Renal pelvis (tissue), 4 donors: Measurements from ENCODE around the gene VSTM4. TPM values are rescaled to one million over a fixed set of nuclear protein-coding genes. Genes with fewer than 3 reads are reported as not detected.

Experiments
- DNase-seq: peaks from one replicate; pipeline ENCODE4 v3.0.0-alpha.2; 2013
- polyA plus RNA-seq, 3 donors: library from polyadenylated mRNA; unstranded; fragments of 120-200 nt; gene quantifications; one replicate each; pipeline ENCODE4 v1.2.1, GENCODE V29; 2013; ENCODE audit not compliant: insufficient read length in 3 of 3

The VSTM4 gene
- polyA plus RNA-seq, 3 donors = 12.2 to 13.4 (median 12.6) TPM

- no peak for DNase-seq
Measured at GRCh38 chr10:49096890-49097445, 18.4 kb downstream of the VSTM4 start.

- DNase-seq = no peak
Measured at GRCh38 chr10:49094646-49095045, 20.7 kb downstream of the VSTM4 start.

DNA sequence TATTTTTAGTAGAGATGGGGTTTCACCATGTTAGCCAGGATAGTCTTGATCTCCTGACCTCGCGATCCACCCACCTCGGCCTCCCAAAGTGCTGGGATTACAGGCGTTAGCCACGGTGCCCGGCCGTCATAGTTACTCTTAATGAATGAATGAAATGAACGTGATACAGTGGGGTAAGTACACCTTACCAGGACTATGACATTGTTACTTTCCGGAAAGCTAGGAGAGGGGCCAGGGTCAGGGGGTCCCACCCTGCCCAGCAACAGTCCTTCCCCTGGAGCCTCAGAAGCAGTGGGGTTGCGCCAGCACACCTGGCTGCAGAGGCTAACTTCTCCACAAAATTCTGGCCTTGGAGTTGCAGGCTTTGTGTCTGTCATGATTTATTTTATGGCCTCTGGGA is 21.4 kb downstream of the VSTM4 start:
- no peak for DNase-seq

DNA sequence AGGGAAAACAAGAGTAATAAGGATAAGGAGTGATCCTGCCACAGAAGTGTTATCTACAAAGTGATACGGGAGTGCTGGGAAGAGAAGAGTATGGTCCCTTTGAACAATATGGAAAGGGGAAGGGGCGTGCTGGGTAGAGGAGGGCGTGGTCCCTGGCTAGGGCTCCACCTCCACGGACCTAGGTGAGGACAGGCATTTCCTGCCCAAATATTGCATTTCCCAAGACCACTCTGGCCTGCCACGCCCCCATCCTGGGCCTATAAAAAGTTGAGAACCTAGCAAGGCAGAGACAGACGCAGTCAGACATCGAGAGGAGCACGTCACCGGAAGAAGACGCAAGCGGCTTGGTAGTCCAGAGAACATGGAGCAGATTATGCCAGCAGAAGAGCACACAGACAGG is 22.8 kb downstream of the VSTM4 start:
- no peak for DNase-seq

DNA sequence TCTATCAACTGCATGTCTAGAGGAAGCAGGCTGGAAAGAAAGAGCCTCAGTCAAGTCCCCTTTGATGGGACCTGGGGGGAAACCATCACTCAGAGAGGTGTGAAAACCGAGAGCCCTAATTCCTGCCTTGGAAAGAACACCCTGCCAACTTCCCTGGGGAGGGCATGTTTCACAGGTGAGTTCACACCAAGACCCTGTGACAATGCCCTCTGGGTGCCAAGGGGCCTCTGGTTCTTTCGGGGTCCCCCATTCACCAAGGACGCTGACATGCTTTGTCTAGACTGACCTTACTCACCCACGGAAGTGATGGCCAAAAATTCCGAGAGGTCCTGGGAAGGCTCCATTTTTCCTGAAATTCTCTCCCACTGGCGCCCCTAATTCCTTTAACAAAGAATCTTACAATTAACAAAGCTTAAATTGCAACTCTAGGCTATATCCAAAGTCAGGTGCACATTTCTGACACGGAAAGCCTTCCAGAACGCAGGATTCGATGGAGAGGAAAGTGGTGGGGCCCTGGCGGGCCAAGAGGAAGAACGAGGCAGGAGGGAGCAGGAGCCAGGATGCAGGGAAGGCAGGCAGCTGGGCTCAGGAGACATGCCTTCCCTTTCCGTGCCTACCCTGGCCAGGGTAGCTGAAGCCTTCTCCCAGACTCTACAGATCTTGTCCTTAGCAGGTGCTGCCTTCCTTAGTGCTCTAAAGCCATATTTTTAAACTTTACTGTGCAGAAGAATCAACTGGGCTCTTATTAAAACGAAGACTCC is 23.7 kb downstream of the VSTM4 start:
- DNase-seq = no peak

DNA sequence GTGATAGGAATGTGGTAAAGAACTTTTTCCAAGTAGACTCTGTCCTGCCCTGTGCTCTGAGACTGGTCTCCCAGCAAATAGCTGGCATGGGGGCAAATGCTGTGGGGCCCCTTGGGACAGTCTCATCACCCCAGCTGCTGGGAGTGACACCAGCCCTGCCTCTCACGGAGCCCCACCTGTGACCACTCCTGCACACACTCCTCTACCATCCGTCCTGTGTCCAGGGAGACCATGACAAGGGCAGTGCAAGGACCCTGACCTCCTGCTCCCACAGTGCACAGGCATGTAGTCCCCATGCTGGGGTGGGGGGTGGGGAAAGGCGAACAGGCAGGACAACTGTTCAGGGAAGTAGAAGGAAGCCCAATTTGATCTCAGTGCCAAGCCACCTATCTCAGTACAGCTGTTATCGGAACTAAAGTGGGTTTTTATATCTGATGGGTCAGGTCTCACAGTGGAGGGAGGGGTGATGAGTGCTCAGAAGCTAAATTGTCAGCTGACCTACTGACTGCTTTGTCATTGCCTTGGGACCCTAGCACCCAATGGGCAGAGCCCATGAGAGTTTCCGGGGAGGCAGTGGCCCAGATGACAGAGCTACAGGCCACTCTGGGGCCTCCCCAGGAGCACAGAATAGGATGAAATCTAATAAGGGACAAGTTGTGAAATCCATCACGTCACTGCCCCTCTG is 24.5 kb downstream of the VSTM4 start:
- no peak for DNase-seq

- no peak for DNase-seq
Measured at GRCh38 chr10:49090189-49090575, 25.1 kb downstream of the VSTM4 start.

DNA sequence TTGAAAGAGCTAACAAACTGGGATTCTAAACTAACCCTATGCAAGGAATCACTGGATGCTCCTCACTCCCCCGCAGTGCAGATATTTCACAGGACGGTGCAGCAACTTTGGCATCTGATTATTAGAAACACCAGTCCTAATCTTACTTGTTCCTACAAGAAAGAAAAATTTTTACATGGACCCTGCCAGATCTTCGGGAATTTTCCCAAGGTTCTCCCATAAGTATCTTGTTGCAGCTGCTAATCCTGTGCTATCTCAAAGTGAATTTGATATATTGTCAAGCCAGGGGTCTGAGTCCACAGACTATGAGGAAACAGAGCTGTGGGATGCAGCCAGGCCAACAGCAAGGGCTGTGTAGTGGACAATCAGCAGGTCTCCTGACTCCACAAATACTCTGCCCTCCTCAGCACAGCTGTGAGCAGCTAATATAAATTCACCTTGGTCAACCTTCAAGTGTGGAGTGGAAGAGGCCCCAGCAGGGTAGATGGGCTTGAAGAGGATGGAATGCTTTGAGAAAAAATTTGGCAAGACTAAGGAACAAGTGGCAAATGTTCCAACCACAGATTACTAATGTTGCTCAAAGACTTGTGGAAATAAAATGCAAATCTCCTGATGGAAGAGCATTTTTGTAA is 25.6 kb downstream of the VSTM4 start:
- DNase-seq = no peak

- no peak for DNase-seq
Measured at GRCh38 chr10:49089152-49089551, 26.2 kb downstream of the VSTM4 start.

DNA sequence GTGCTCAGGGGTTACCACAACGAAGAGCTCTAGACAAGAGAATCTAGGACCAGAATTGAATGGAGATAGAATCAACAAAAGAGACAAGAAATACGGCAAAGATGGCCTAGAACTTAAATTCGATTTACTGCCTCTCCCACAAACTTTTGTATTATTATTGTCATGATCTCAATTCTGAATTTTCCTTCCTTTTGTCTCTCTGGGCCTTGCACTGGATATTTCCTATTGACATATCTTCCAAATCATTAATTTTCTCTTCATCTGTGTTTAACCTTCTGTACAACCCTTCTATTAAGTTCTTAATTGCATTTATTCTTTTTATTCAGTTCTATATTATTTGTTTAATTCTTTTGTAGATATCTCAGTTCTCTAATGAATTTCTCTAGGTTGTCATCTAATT is 28.4 kb downstream of the VSTM4 start:
- no peak for DNase-seq

DNA sequence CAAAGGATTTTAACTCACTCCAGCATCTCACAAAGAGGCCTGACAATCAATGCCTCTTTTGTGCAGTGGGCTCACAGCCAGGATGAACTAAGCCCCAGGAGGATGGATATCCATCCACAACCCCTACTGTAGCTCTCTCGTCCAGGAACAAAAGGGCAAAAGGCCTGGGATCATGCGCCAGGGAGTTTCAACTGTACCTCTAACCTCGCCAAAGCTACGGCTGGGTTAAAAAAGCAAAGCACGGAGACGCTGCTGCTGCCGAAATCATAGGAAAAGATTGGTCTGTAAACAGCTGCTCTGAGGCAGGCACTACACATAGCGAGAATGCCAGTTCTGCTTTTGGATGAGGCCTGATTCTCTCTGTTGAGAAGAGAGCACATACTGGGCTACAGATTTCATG is 32.1 kb downstream of the VSTM4 start:
- no peak for DNase-seq

DNA sequence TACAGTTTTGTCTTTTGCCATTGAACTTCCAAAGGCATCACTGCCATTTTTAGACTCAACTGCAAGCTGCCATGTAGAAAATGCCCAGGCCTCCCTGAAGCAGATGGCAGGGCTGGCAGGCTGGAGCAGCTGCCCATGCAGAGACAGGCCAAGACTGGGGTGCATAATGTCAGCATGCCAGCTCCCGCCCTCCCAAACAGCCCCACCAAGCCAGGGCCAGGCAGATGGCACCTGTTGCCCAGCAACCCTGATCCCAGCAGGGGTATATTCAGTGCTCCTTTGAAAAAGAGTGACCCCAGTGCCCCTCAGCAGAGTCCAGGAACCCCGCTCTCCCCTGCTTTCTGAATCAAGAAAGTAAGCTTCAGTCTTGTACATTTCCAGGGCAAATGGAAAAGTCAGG is 32.6 kb downstream of the VSTM4 start:
- DNase-seq = no peak

GRCh38 chr10:49081547-49082275 is 33.6 kb downstream of the VSTM4 start:
- DNase-seq = no peak

DNA sequence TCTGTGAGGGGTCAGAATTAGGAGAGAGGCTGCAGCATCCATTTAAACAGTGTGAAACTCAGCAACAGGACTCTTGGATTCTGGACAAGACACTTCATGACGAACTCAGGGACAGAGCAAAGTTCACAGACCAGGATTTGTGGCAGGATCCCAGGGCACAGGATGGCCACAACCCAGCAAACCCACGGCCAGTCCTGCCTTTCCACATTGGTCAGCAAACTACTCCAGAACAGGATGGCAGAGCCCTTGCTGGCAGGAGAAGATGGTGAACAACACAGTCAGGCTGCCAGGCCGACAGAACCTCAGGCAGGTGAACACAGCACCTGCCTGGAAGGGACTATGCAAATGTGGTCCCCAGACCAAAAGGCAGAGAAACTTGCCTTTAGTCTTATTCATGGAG is 34.4 kb downstream of the VSTM4 start:
- DNase-seq = no peak

DNA sequence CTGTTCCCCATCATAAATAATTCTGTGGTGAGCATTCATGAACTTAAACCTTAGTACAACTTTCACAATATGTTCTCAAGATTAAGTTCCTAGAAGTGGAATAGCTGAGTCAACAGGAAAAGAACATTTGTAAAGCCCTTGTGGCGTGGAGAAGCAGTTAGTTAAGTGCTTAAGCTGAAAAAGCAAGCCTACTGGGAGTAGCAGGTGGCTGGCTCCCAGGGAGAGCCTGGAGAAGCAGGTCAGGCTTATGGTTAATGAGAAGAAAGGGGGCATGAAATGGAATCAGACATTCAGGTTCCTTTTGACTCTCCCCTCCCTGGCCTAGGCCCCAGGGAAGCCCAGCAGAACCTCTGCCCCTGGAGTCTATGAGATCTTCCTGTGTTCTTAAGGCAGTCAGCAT is 35.3 kb downstream of the VSTM4 start:
- no peak for DNase-seq

- no peak for DNase-seq
Measured at GRCh38 chr10:49079499-49079898, 35.8 kb downstream of the VSTM4 start.

- DNase-seq = no peak
Measured at GRCh38 chr10:49079072-49079471, 36.2 kb downstream of the VSTM4 start.

- no peak for DNase-seq
Measured at GRCh38 chr10:49078433-49078832, 36.9 kb downstream of the VSTM4 start.

DNA sequence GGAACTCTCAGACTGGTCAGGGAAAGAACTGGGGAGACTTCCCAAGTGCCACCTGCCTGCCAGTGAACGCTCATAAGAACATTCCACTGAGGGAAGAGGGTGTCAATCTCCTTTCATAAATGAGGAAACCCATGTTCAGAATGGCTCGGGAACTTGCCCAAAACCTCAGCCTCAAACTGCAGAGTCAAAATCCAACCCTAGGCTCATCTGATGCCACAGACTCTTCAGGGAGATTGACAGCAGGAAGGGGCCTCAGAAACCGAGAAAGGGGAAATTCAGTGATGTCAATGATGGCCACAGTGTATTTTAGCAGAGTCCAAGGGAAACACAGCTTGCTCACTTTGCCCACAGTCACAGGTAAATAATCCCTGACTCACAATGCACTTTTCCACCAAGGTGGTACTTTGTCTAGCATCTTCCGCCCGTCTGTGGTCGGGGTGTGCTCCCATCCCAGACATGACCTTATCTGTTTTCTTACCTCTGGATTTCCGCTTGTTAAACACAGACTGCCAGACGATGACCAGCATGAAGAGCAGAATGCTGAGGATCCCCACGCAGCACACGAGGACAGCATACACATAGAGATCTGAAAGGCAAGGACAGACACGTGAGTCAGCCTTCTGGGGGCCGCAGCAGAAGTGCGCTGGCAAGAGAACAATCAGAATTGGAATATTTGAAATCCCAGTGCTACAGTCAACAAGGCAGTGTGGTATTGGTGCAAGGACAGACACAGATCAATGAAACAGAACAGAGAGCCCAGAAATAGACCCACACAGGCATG is 38.4 kb downstream of the VSTM4 start:
- DNase-seq = no peak

DNA sequence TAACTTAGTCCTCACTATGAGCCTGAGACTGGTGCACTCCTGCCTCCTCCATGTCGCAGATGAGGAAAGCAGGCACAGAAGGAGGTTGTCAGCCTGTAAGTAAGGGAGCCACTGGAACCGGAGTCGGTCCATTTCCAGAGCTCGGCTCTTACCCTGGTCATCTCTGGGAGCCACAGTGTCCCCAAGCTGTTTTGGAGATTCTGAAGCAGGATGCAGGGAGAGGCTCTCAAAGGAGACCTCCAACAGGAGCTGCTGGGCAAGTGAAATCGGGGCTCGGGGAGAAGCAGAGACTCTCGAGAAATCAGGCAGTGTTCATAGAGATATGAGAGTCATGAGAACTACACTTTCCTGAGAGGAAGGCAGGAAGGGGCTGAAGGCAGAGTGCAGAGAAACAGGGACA is 39.0 kb downstream of the VSTM4 start:
- no peak for DNase-seq

- DNase-seq = no peak
Measured at GRCh38 chr10:49075743-49076142, 39.6 kb downstream of the VSTM4 start.
